A549 (cell line): Measurements from ENCODE around the gene PHF21B.

Experiments used
- CBX2 ChIP-seq: fragments of 200-600 bp; sonication (generic); IDR thresholded peaks from 2 replicates; pipeline ENCODE4 v1.6.1; 2016; ENCODE audit warnings: low read depth, mild to moderate bottlenecking, borderline replicate concordance
- CEBPB ChIP-seq, 2 experiments: fragments of >200 bp in 1 of 2; sonication (Bioruptor Twin) in 1 of 2; formaldehyde crosslinking in 1 of 2; IDR thresholded peaks; 2 replicates each; pipeline ENCODE4 v1.6.1; 2012 to 2016
- CTCF ChIP-seq: fragments of >200 bp; sonication (Bioruptor Twin); formaldehyde crosslinking; IDR thresholded peaks from 3 replicates; pipeline ENCODE4 v1.5.1; 2016
- EP300 ChIP-seq, 2 experiments: fragments of >200 bp; sonication (Bioruptor Twin); formaldehyde crosslinking; IDR thresholded peaks; 2 replicates in 1 of 2; 3 replicates in 1 of 2; pipeline ENCODE4 v1.6.1; 2016 to 2017
- HOXB5 ChIP-seq: fragments of 250-450 bp; sonication (Bioruptor Pico); IDR thresholded peaks from 2 replicates; pipeline ENCODE4 v1.5.0; 2020; ENCODE audit warnings: mild to moderate bottlenecking, moderate library complexity
- JUNB ChIP-seq: fragments of >200 bp; sonication (Bioruptor Twin); formaldehyde crosslinking; IDR thresholded peaks from 2 replicates; pipeline ENCODE4 v1.6.1; 2016
- MAX ChIP-seq: IDR thresholded peaks from 2 replicates; pipeline ENCODE4 v1.6.1; 2012
- POLR2A ChIP-seq: IDR thresholded peaks from 2 replicates; pipeline ENCODE4 v1.6.1; 2012; ENCODE audit warnings: mild to moderate bottlenecking, low read length
- RFX5 ChIP-seq: fragments of 450-650 bp; IDR thresholded peaks from 2 replicates; pipeline ENCODE4 v1.7.1; 2014; ENCODE audit warnings: antibody characterized with exemption, mild to moderate bottlenecking, moderate library complexity
- ZNF302 ChIP-seq: fragments of 250-450 bp; sonication (Bioruptor Pico); IDR thresholded peaks from 2 replicates; pipeline ENCODE4 v1.9.0; 2021; ENCODE audit warnings: inconsistent platforms, mild to moderate bottlenecking, moderate library complexity

- TF ChIP-seq HOXB5 (CRISPR knock-in tag): no peak
- no peak for TF ChIP-seq EP300 (IDR thresholded peaks at IDR 0.05)
- no peak for TF ChIP-seq ZNF302 (CRISPR knock-in tag)
- TF ChIP-seq RFX5: no peak
- TF ChIP-seq CTCF: no peak
- TF ChIP-seq MAX: no peak
- TF ChIP-seq POLR2A: no peak
- no peak for TF ChIP-seq CBX2
- TF ChIP-seq JUNB: no peak
- TF ChIP-seq CEBPB (IDR thresholded peaks at IDR 0.05): no peak
These were observed 95.6 kb downstream of the PHF21B start for GRCh38 chr22:44914026-44914721.
